GM21723 (cell line): ENCODE measurements around the gene MANF.
A peak's percentile ranks its signal among the peaks of the same experiment; 100 is the strongest.

ENCODE experiments used
- ATAC-seq: cut with Tn5 transposase; IDR thresholded peaks from one replicate; pipeline ENCODE4 v1.9.1; 2021; ENCODE audit warnings: mild to moderate bottlenecking, moderate library complexity; ENCODE audit not compliant: unreplicated experiment

The MANF gene

DNA sequence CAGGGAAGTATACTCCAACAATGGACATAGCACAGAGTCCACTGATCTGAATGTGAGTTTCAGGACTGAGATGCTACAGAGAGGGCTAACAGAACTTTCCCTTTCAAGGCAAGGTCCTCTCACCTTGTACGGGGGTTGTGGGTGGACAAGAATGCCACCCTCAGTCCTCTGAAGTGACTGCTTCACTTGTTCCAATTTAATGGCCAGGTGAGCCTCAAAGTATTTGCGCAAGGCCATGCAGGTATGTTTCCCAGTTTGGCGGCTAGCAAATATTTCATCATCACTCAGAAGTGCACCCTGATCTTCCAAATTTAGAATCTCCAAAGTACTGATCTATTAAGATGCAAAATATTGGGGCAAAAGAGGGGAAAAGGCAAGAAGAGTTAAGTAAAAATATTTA, 44.0 kb downstream of the MANF start:
- no peak for ATAC-seq

GRCh38 chr3:51434110-51434509, 49.0 kb downstream of the MANF start:
- ATAC-seq = no peak

DNA sequence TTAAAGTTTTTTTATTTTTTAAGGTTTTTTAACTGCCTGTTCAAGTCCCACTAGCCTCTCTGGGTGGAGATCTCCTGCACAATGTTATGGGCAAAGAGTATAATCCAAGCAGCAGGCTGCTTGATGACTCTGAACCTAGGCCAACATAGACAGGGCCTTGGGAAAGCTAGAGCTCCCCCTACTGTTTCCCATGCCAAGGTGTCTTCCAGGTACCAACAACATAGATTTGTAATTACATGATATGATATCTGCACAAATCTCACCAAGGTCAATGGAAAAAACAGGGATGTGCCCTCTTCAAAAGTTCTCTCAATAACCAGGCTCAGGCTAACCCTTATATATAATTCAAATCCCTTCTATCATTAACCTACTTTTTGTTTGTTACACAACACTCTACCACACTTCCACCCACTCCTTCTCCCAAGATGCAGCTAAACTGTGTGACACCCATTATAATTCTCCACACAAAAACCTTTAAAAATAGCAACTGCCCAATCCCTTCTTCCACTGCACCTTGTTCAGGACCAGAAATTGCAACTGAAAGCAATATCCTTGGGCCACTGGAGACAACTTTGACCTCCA, 49.7 kb downstream of the MANF start:
- ATAC-seq = peak; percentile 48

GRCh38 chr3:51436998-51437639, 52.0 kb downstream of the MANF start:
- ATAC-seq = no peak
